GM19452 (cell line): ENCODE measurements around the gene COPS7B.
A peak's percentile ranks its signal among the peaks of the same experiment; 100 is the strongest.
"Not testable (repeated sequence)": the region's sequence is repeated elsewhere in the genome, so short reads cannot be mapped to it uniquely, and the experiment has no call there.

Experiments used
- ATAC-seq: cut with Tn5 transposase; IDR thresholded peaks from one replicate; pipeline ENCODE4 v1.9.1; 2021; ENCODE audit not compliant: unreplicated experiment

The COPS7B gene

DNA sequence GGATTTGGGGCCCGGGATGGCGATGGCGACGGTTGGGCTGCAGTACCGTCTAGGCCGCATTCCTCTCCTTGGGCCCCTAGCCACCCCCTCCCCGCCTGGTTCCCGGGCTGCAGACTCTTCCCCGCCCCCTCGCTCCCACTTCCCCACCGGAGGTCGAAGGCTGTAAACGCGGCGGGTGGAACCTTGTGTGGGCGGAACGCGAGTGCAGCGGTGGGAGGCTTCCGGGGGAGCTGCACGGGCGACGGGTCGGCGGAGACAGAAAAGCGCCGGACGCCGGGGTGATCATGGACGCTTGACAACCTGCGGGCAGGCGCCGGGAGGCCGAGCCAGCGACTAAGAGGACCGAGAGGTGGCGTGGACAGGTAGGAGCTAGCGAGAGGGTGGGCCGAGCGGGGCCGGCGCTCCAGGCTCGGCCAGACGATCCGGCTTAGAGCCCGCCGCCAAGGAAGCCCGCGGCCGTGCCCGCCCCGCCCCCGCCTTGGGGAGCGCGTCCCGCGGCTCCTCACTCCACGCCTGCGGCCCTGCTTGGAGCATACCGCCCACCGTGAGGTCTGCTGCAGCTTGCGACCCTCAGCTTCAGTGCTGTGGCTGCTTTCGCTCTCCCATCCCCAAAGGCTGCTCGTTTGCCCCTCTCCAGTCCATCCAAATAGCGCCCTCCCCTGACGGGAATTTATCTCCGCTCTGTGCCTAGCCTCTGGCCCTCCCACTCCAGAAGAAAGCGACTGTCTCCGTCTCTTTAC, at the start of gene COPS7B:
Gene COPS7B (plus strand): TSS at position 269 of the 740 bp plus-strand sequence. CDS start 2,126 bp downstream, outside the sequence.
- peak; percentile 59 for ATAC-seq

GRCh38 chr2:231737761-231738160, 48.5 kb upstream of the COPS7B start:
- ATAC-seq: no peak

DNA sequence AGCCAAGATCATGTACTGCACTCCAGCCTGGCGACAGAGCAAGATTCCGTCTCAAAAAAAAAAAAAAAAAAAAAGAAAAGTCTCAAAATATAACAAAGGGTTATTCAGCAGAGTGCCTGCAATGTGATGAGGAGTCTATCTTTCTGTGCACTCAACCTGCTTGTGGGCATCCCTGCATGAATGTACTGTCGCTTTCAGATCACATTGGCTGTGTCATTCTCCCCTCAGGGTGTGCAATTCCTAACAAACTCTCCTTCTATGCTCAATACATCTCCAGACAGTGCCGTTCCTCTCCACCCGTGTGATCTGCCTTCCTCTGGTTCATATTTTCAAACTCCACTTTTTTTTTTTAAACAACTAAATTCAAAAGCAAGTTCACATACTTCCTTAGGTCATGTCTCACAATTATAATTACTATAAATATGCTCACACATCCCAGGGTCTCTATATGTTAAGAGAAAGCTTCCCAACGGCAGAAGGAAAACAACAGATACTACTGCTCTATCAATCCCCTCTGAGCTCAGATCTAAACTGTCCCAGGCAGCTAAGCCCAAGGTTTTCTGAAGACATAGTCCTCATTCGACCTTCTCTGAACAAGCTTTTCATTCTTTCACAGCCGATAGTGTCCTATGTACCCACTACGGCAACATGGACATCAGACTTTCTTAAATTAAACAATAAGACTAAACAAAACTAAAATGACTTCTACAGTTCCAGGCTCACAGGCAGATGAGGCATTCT, 42.7 kb upstream of the COPS7B start:
- ATAC-seq: no peak

DNA sequence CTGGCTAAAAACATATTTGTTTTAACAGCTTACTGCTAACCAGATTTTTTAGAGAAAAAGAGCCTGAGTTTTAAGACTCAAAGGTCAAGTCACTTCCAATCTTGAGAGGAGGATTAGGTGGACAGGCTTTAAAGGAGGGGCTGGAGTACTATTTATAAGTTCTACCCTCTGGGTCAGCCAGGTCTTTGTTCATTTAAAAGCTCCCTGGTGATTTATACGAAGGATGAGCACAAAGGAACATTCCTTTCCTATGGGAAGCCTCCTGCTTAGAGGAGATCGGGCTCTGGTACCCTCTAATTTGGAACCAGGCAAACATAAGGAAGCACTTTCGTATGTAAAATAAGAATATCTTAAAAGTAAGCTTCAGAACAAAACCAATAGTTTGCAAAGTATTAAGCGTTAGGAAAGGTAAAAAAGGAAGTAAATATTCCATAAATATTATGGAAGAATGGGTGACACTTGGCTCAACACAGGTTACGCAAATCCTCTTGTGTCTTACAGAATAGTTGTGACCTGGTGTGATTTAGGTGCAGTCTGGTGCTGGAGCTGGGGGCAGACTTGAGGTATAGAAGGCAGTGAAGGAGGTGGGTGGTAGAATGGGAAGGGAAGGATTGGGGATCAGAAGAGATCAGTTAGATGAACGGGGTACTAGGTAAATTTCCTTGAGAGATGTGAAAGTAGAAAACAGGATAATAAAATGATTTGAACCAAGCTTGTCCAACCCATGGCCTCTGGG, 40.8 kb upstream of the COPS7B start:
- no peak for ATAC-seq

DNA sequence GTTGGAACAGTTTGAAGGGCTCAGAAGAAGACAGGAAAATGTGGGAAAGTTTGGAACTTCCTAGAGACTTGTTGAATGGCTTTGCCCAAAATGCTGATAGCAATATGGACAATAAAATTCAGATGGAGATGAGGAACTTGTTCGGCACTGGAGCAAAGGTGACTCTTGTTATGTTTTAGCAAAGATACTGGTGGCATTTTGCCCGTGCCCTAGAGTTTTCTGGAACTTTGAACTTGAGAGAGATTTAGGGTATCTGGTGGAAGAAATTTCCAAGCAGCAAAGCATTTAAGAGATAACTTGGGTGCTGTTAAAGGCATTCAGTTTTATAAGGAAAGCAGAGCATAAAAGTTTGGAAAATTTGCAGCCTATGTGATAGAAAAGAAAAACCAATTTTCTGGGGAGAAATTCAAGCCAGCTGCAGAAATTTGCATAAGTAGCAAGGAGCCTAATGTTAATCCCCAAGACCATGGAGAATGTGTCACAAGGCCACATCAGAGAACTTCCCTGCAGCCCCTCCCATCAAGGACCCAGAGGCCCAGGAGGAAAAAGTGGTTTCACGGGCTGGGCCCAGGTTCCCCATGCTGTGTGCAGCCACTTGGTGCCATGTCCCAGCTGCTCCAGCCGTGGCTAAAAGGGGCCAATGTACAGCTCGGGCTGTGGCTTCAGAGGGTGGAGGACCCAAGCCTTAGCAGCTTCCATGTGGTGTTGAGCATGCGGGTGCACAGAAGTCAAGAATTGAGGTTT, 37.9 kb upstream of the COPS7B start:
- not testable (repeated sequence) for ATAC-seq

DNA sequence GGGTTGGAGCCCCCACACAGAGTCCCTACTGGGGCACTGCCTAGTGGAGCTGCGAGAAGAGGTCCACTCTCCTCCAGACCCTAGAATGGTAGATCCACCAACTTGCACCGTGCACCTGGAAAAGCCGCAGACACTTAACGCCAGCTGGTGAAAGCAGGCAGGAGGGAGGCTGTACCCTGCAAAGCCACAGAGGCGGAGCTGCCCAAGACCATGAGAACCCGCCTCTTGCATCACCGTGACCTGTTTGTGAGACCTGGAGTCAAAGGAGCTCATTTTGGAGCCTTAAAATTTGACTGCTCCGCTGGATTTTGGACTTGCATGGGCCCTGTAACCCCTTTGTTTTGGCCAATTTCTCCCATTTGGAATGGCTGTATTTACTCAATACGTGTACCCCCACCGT, 37.2 kb upstream of the COPS7B start:
- ATAC-seq: not testable (repeated sequence)

DNA sequence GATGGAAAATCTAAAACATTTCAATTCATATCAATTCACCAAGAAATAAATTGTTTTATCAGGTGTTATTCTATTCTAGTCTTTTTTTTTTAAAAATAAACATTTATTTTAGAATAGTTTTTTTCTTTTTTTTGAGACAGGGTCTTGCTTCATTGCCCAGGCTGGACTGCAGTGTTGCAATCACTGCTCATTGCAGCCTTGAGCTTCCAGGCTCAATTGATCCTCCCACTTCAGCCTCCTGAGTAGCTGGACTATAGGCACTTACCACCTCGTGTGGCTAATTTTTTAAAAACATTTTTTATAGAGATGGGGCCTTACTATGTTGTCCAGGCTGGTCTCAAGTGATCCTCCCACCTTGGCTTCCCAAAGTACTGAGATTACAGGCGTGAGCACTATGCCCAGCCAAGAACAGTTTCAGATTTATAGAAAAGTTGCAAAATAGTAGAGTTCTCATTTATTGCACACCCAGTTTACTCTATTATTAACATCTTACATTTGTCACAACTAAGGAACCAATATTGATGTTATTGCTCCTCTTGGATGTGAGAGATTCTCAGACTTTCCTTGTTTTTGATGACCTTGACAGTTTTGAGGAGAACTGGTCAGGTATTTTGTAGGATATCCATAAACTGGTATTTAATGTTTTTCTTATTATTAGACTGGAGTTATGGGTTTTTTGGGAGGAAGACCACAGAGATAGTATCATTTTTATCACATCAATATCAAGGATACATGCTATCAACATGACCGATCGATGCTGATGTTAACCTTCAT, 35.0 kb upstream of the COPS7B start:
- no peak for ATAC-seq

GRCh38 chr2:231752061-231752460, 34.2 kb upstream of the COPS7B start:
- no peak for ATAC-seq

DNA sequence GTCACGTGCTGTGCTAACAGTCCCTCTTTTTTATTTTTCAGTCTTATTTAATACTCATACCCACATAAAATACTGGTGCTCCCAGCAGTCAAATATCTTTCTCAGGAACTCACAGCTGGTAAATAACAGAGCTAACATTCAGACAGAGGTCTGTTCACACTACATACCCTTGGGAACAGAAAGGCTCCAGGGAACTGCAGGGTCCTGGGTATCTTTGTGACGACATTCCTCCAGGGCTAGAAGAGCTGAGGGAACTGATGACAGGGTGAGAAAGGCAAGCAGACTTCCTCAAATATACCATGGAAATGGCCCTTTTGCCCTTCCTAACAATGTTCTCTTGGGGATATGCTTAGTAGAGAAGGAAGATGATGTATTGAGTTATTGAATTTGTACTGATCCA, 24.5 kb upstream of the COPS7B start:
- no peak for ATAC-seq

DNA sequence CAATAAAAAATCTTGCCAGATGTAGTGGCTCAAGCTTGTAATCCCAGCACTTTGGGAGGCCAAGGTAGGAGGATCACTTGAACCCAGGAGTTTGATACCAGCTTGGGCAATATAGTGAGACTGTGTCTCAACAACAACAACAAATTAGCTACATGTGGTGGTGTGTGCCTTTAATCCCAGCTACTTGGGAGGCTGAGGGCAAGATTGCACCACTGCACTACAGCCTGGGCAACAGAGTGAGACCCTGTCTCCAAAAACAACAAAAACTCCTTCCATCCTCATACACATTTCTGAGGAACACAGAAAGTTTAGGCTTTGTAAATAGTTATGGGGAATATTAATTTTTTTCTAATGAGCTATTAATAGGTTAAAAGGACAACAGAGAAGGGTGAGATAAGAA, 22.1 kb upstream of the COPS7B start:
- ATAC-seq: no peak

DNA sequence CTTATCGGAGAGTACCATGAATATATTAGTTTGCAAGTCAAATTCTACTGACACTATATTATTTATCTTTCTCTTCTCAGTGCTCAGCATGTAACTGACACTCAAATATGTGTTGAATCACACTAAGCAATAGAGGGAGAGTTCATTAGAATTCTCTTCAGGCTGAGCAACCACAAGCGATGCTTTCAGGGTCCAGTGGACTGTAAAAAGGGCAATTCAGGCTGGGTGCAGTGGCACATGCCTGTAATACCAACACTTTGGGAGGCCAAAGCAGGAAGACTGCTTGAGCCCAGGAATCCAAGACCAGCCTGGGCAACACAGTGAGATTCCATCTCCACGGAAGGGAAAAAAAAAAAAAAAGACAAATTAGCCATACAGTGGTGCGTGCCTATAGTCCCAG, 21.5 kb upstream of the COPS7B start:
- no peak for ATAC-seq

GRCh38 chr2:231765496-231765929, 20.7 kb upstream of the COPS7B start:
- no peak for ATAC-seq

DNA sequence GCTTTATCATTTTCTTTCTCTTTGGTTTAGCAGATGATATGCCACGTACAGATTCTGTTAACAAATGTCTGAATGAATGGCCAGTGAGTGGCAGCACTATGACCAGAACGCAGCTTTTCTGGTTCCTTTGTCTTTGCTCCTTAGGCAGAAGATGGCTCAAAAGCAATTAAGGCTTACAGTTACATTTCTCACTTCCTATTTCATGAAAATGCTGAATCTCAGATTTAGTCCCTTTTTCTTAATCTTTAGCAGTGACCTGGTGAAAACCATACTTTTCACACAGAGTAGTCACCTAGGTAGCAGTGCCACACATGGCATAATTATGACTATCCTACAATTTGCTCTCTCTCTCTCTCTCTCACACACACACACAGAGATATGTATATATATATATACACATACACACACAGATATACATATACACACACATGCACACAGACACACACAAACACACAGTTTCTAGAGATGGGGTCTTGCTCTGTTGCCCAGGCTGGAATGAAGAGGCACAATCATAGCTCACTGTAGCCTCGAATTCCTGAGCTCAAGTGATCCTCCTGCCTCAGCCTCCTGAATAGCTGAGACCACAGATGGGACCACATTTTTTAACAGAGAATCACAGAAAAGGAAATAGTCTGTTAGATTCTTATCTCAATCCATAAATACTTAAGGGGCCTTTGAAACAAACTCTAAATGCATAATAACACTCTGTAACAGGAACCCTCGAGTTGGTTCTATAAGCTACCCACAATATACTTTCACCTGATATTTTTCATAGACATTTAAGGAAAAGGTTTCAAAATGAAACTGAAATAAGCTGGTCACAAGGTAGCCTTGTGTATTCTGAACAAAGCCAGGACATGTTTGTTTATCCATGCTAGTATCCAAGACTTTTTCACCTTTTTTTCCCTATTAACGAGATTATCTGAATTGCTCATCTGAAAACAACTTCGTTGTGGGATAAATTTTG, 16.8 kb upstream of the COPS7B start:
- no peak for ATAC-seq

- ATAC-seq: no peak
Measured at GRCh38 chr2:231780123-231780908, 5.9 kb upstream of the COPS7B start.

DNA sequence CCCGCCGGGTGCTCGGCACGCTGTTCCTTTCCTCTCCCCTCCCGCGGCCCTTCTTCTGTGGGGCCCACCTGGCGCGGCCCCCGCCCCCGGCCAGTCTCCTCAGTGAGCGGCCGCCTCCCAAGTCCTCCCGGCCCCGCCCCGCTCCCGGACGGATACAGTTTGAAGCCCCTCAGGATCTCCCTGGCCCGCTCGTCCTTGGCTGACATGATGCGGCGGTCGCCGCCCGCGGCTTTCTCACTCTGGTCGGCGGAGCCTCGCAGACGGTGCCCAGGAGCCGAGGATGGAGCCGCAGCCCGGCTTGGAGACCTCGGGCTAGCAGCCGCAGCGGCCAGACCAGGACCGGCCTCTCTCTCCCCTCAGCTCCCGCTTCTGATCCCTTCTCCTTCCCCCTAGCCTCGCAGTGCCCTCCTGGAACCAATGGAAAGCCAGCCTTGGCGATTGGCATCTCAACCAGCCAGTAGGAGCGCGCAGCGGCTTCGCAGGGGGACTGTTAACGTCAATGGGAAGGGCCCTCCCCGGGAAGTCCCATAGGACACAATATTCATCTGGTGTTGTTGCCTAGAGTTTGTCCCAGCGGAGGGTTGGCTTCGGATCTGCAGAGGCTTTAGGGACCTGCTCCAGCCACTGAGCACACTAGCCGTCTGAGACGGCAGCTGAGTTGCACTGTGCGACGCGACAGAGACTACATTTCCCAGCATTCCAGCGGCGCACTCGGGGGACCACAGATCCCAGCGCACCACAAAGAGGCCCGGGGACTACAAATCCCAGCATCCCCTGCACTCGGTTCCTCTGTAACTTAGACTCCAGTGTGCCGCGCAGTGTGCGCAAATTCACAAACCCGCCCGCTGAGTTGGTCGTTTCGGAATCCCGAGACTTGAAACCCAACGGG, 5.1 kb upstream of the COPS7B start, which contains the start of gene PDE6D:
Gene PDE6D (minus strand): TSS at position 374 of the 889 bp plus-strand sequence. CDS start 168 bp downstream, at position 206.
- ATAC-seq: peak; percentile 93

GRCh38 chr2:231781798-231782726, 4.2 kb upstream of the COPS7B start:
- ATAC-seq: no peak
